Peyer's patch (tissue), 4 donors: ENCODE results near the gene PDHX.

Experiments used
- POLR2A ChIP-seq, 2 donors: fragments of 450-650 bp; IDR thresholded peaks; one replicate each; pipeline ENCODE4 v1.5.1; 2017; ENCODE audit warnings: antibody characterized with exemption in 2 of 2, mild to moderate bottlenecking in 2 of 2, moderate library complexity in 2 of 2
- TF ChIP-seq, protein P1 (sequence below), 6 experiments: fragments of 450-650 bp in 4 of 6; fragments of 200-600 bp in 2 of 6; sonication (generic) in 1 of 6; IDR thresholded peaks; one replicate each; pipeline ENCODE4 v1.5.1; 2017 to 2019; ENCODE audit warnings: antibody characterized with exemption in 6 of 6, mild to moderate bottlenecking in 3 of 6, moderate library complexity in 1 of 6

DNA sequence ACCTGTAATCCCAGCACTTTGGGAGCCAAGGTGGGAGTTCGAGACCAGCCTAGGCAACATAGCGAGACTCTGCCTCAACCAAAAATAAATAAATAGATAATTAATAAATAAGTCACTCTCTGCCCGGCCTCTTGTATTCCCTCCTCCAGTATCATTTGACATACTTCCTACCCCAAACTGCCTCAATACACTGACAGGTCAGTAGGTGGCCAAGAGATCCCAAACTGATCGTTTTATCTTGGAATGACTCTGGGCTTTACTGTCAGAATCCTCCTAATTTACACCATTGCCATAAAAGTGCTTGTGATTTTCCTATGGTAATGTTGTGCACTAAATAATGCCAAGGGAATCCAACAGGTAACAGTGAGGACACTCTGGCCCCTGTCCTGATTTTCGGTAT lies 94.2 kb downstream of the PDHX start:
- TF ChIP-seq, protein P1, sequence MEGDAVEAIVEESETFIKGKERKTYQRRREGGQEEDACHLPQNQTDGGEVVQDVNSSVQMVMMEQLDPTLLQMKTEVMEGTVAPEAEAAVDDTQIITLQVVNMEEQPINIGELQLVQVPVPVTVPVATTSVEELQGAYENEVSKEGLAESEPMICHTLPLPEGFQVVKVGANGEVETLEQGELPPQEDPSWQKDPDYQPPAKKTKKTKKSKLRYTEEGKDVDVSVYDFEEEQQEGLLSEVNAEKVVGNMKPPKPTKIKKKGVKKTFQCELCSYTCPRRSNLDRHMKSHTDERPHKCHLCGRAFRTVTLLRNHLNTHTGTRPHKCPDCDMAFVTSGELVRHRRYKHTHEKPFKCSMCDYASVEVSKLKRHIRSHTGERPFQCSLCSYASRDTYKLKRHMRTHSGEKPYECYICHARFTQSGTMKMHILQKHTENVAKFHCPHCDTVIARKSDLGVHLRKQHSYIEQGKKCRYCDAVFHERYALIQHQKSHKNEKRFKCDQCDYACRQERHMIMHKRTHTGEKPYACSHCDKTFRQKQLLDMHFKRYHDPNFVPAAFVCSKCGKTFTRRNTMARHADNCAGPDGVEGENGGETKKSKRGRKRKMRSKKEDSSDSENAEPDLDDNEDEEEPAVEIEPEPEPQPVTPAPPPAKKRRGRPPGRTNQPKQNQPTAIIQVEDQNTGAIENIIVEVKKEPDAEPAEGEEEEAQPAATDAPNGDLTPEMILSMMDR (IDR thresholded peaks at IDR 0.05): no peak
- TF ChIP-seq POLR2A (IDR thresholded peaks at IDR 0.05): no peak
